Stimulated activated CD8-positive, alpha-beta memory T cell treated with anti-CD3 and anti-CD28 coated beads, Interleukin-2, amount 100 ng/mL, for 1 hour (primary cell): ENCODE data around the gene C10orf120.

Source experiments
- DNase-seq, 2 donors: peaks; one replicate each; pipeline ENCODE4 v3.0.0-alpha.2; 2020; ENCODE audit warnings: low read depth in 2 of 2

The C10orf120 gene

GRCh38 chr10:122699796-122700455, at the start of gene C10orf120:
TSS of gene C10orf120 (minus strand) at chr10:122699846. CDS start at chr10:122699790, 56 bp downstream.
- no peak for DNase-seq

- DNase-seq: no peak
Measured at GRCh38 chr10:122748496-122748895, 48.9 kb upstream of the C10orf120 start.

- no peak for DNase-seq
Measured at GRCh38 chr10:122746408-122746807, 46.8 kb upstream of the C10orf120 start.

- DNase-seq: no peak
Measured at GRCh38 chr10:122744257-122744656, 44.6 kb upstream of the C10orf120 start.

- no peak for DNase-seq
Measured at GRCh38 chr10:122740640-122741039, 41.0 kb upstream of the C10orf120 start.

GRCh38 chr10:122738031-122738430, 38.4 kb upstream of the C10orf120 start:
- DNase-seq: no peak

- DNase-seq: no peak
Measured at GRCh38 chr10:122733931-122734665, 34.5 kb upstream of the C10orf120 start.

GRCh38 chr10:122733443-122733842, 33.8 kb upstream of the C10orf120 start:
- DNase-seq: no peak

GRCh38 chr10:122730238-122730637, 30.6 kb upstream of the C10orf120 start:
- no peak for DNase-seq

- no peak for DNase-seq
Measured at GRCh38 chr10:122729126-122729525, 29.5 kb upstream of the C10orf120 start.

GRCh38 chr10:122727426-122727825, 27.8 kb upstream of the C10orf120 start:
- no peak for DNase-seq

GRCh38 chr10:122725768-122726167, 26.1 kb upstream of the C10orf120 start:
- DNase-seq: no peak

- DNase-seq: no peak
Measured at GRCh38 chr10:122725006-122725405, 25.4 kb upstream of the C10orf120 start.

GRCh38 chr10:122721111-122721510, 21.5 kb upstream of the C10orf120 start:
- DNase-seq: no peak

GRCh38 chr10:122716025-122716424, 16.4 kb upstream of the C10orf120 start:
- DNase-seq: no peak

GRCh38 chr10:122715576-122715975, 15.9 kb upstream of the C10orf120 start:
- no peak for DNase-seq

GRCh38 chr10:122713091-122713885, 13.6 kb upstream of the C10orf120 start:
- no peak for DNase-seq

GRCh38 chr10:122710576-122710975, 10.9 kb upstream of the C10orf120 start:
- DNase-seq: no peak

- no peak for DNase-seq
Measured at GRCh38 chr10:122709971-122710370, 10.3 kb upstream of the C10orf120 start.

GRCh38 chr10:122707535-122707934, 7.9 kb upstream of the C10orf120 start:
- no peak for DNase-seq

GRCh38 chr10:122706947-122707346, 7.3 kb upstream of the C10orf120 start:
- no peak for DNase-seq

- DNase-seq: no peak
Measured at GRCh38 chr10:122706467-122706866, 6.8 kb upstream of the C10orf120 start.
